HepG2 (cell line): ENCODE data around the gene AANAT. TPM values are rescaled to one million over a fixed set of nuclear protein-coding genes. Genes with fewer than 3 reads are reported as not detected.

Source experiments
- KLF15 ChIP-seq: sonication (generic); formaldehyde crosslinking; IDR thresholded peaks from 2 replicates; pipeline ENCODE4 v1.8.1; 2023; ENCODE audit warnings: borderline replicate concordance, mild to moderate bottlenecking, inconsistent platforms, missing genetic modification reagents, mixed read lengths
- ZFP37 ChIP-seq: sonication (generic); formaldehyde crosslinking; IDR thresholded peaks from 2 replicates; pipeline ENCODE4 v1.4.0; 2020; ENCODE audit warnings: missing genetic modification reagents, borderline replicate concordance
- ZNF264 ChIP-seq: sonication (generic); formaldehyde crosslinking; IDR thresholded peaks from 2 replicates; pipeline ENCODE4 v1.4.0; 2020; ENCODE audit warnings: missing genetic modification reagents
- ZNF614 ChIP-seq: IDR thresholded peaks from 2 replicates; pipeline ENCODE4 v1.6.1; 2018; ENCODE audit warnings: missing biosample characterization, missing genetic modification reagents, inconsistent platforms, borderline replicate concordance
- polyA plus RNA-seq, 8 experiments: library from polyadenylated mRNA; depleted of rRNA in 3 of 8; stranded (reverse) in 7 of 8; unstranded in 1 of 8; fragments of >200 nt; fragmentation: Illumina TruSeq in 4 of 8; extraction: Trizol in 4 of 8; gene quantifications; 2 replicates each; pipeline versions ENCODE4 v1.2.1 to v1.2.3, GENCODE V29; 2011 to 2016; ENCODE audit warnings: low read depth in 4 of 8, missing spikeins in 1 of 8, mixed read lengths in 1 of 8; ENCODE audit not compliant: insufficient read depth in 1 of 8
- total RNA-seq, 5 experiments: library from RNA; depleted of rRNA; stranded (reverse); fragments of >200 nt; fragmentation: Illumina TruSeq; extraction: Trizol; gene quantifications; 2 replicates each; pipeline ENCODE4 v1.2.3, GENCODE V29; 2016; ENCODE audit warnings: low read depth in 1 of 5
- TF ChIP-seq, protein P1 (sequence below): sonication (generic); formaldehyde crosslinking; IDR thresholded peaks from 2 replicates; pipeline ENCODE4 v1.4.0; 2020; ENCODE audit warnings: missing genetic modification reagents
- TF ChIP-seq, protein P2 (sequence below): sonication (generic); formaldehyde crosslinking; IDR thresholded peaks from 2 replicates; pipeline ENCODE4 v1.8.0; 2022; ENCODE audit warnings: missing genetic modification reagents, mild to moderate bottlenecking, borderline replicate concordance
- TF ChIP-seq, protein P3 (sequence below): sonication (generic); formaldehyde crosslinking; IDR thresholded peaks from 2 replicates; pipeline ENCODE4 v1.4.0; 2020; ENCODE audit warnings: missing genetic modification reagents
- TF ChIP-seq, protein P4 (sequence below): sonication (generic); formaldehyde crosslinking; IDR thresholded peaks from 2 replicates; pipeline ENCODE4 v1.4.0; 2020; ENCODE audit warnings: missing genetic modification reagents, borderline replicate concordance
- TF ChIP-seq, protein P5 (sequence below): IDR thresholded peaks from 2 replicates; pipeline ENCODE4 v1.6.1; 2016; ENCODE audit warnings: missing compliant biosample characterization, missing genetic modification reagents, borderline replicate concordance
- TF ChIP-seq, protein P6 (sequence below): sonication (generic); formaldehyde crosslinking; IDR thresholded peaks from 2 replicates; pipeline ENCODE4 v1.4.0; 2020; ENCODE audit warnings: missing genetic modification reagents
- TF ChIP-seq, protein P7 (sequence below): sonication (generic); formaldehyde crosslinking; IDR thresholded peaks from 2 replicates; pipeline ENCODE4 v1.5.0; 2020; ENCODE audit warnings: mild to moderate bottlenecking, missing genetic modification reagents

Gene AANAT
- total and polyA plus RNA-seq, 2 of the 13 experiments (the other 11 are each of a cell fraction or from before 2014, with no cell fraction given), result 0.07 TPM; not detected in 1

DNA sequence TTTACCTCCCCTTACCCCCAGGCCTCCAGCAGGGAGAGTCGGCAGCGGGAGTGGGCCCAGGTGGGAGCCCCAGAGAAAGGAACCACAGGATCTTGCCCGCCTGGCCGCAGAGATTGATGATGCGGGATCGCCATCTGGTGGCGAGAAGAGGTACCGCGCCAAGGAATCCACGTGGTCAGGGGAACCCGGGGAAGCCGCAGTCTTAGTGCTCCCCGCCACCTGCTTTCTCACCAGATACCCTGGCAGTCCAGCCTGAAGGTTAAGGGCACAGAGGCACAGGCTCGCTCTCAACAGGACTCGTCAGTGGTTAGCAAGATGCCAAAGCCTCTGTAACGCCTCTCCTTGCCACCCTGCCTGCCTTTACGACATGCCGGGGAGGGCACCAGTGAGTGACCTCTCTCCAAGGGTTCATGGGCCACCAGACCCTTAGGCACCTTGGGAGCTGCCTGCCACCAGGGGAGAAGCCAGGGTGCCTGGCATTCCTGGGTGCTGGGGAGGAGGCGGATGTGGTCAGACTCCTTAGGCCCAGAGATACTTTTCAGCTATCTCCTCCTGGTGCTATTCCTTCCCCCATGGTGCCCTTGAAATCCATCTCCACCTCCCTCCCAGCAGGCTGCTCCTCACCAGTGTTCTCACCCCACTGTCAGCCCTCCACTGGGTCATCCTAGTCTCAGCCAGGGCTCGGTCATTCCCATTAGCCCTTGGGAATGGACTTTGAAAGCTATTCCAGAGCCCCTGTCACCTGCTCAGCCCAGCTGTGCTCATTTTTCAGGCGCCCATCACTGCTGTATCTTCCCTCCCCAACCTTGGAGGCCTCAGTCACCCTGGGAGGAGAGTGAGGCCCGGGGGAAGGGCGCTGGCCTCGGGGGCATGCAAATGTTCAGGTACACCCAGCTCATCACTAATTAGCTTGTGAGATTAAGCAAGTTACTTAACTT lies 39.3 kb downstream of the AANAT start (continued):
- TF ChIP-seq, protein P1, sequence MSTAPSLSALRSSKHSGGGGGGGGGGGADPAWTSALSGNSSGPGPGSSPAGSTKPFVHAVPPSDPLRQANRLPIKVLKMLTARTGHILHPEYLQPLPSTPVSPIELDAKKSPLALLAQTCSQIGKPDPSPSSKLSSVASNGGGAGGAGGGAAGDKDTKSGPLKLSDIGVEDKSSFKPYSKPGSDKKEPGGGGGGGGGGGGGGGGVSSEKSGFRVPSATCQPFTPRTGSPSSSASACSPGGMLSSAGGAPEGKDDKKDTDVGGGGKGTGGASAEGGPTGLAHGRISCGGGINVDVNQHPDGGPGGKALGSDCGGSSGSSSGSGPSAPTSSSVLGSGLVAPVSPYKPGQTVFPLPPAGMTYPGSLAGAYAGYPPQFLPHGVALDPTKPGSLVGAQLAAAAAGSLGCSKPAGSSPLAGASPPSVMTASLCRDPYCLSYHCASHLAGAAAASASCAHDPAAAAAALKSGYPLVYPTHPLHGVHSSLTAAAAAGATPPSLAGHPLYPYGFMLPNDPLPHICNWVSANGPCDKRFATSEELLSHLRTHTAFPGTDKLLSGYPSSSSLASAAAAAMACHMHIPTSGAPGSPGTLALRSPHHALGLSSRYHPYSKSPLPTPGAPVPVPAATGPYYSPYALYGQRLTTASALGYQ (CRISPR knock-in tag), result no peak
- TF ChIP-seq, protein P2, sequence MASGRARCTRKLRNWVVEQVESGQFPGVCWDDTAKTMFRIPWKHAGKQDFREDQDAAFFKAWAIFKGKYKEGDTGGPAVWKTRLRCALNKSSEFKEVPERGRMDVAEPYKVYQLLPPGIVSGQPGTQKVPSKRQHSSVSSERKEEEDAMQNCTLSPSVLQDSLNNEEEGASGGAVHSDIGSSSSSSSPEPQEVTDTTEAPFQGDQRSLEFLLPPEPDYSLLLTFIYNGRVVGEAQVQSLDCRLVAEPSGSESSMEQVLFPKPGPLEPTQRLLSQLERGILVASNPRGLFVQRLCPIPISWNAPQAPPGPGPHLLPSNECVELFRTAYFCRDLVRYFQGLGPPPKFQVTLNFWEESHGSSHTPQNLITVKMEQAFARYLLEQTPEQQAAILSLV (CRISPR knock-in tag), result peak; percentile 51; the same call in 1 of the 2 replicates
- TF ChIP-seq, protein P3, sequence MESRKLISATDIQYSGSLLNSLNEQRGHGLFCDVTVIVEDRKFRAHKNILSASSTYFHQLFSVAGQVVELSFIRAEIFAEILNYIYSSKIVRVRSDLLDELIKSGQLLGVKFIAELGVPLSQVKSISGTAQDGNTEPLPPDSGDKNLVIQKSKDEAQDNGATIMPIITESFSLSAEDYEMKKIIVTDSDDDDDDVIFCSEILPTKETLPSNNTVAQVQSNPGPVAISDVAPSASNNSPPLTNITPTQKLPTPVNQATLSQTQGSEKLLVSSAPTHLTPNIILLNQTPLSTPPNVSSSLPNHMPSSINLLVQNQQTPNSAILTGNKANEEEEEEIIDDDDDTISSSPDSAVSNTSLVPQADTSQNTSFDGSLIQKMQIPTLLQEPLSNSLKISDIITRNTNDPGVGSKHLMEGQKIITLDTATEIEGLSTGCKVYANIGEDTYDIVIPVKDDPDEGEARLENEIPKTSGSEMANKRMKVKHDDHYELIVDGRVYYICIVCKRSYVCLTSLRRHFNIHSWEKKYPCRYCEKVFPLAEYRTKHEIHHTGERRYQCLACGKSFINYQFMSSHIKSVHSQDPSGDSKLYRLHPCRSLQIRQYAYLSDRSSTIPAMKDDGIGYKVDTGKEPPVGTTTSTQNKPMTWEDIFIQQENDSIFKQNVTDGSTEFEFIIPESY (CRISPR knock-in tag), result peak; percentile 33; the same call in 1 of the 2 replicates
- 0 out of 2 replicates have a peak, but pooled peaks have one; percentile 82 for TF ChIP-seq ZFP37
- TF ChIP-seq, protein P4, sequence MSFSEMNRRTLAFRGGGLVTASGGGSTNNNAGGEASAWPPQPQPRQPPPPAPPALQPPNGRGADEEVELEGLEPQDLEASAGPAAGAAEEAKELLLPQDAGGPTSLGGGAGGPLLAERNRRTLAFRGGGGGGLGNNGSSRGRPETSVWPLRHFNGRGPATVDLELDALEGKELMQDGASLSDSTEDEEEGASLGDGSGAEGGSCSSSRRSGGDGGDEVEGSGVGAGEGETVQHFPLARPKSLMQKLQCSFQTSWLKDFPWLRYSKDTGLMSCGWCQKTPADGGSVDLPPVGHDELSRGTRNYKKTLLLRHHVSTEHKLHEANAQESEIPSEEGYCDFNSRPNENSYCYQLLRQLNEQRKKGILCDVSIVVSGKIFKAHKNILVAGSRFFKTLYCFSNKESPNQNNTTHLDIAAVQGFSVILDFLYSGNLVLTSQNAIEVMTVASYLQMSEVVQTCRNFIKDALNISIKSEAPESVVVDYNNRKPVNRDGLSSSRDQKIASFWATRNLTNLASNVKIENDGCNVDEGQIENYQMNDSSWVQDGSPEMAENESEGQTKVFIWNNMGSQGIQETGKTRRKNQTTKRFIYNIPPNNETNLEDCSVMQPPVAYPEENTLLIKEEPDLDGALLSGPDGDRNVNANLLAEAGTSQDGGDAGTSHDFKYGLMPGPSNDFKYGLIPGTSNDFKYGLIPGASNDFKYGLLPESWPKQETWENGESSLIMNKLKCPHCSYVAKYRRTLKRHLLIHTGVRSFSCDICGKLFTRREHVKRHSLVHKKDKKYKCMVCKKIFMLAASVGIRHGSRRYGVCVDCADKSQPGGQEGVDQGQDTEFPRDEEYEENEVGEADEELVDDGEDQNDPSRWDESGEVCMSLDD (CRISPR knock-in tag), result no peak
- TF ChIP-seq, protein P5, sequence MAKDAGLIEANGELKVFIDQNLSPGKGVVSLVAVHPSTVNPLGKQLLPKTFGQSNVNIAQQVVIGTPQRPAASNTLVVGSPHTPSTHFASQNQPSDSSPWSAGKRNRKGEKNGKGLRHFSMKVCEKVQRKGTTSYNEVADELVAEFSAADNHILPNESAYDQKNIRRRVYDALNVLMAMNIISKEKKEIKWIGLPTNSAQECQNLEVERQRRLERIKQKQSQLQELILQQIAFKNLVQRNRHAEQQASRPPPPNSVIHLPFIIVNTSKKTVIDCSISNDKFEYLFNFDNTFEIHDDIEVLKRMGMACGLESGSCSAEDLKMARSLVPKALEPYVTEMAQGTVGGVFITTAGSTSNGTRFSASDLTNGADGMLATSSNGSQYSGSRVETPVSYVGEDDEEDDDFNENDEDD, result peak; percentile 70
- TF ChIP-seq, protein P6, sequence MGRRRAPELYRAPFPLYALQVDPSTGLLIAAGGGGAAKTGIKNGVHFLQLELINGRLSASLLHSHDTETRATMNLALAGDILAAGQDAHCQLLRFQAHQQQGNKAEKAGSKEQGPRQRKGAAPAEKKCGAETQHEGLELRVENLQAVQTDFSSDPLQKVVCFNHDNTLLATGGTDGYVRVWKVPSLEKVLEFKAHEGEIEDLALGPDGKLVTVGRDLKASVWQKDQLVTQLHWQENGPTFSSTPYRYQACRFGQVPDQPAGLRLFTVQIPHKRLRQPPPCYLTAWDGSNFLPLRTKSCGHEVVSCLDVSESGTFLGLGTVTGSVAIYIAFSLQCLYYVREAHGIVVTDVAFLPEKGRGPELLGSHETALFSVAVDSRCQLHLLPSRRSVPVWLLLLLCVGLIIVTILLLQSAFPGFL (CRISPR knock-in tag), result no peak
- TF ChIP-seq KLF15 (CRISPR knock-in tag), result no peak
- TF ChIP-seq ZNF264 (CRISPR knock-in tag), result no peak
- TF ChIP-seq, protein P7, sequence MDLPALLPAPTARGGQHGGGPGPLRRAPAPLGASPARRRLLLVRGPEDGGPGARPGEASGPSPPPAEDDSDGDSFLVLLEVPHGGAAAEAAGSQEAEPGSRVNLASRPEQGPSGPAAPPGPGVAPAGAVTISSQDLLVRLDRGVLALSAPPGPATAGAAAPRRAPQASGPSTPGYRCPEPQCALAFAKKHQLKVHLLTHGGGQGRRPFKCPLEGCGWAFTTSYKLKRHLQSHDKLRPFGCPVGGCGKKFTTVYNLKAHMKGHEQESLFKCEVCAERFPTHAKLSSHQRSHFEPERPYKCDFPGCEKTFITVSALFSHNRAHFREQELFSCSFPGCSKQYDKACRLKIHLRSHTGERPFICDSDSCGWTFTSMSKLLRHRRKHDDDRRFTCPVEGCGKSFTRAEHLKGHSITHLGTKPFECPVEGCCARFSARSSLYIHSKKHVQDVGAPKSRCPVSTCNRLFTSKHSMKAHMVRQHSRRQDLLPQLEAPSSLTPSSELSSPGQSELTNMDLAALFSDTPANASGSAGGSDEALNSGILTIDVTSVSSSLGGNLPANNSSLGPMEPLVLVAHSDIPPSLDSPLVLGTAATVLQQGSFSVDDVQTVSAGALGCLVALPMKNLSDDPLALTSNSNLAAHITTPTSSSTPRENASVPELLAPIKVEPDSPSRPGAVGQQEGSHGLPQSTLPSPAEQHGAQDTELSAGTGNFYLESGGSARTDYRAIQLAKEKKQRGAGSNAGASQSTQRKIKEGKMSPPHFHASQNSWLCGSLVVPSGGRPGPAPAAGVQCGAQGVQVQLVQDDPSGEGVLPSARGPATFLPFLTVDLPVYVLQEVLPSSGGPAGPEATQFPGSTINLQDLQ (CRISPR knock-in tag), result no peak
- TF ChIP-seq ZNF614 (CRISPR knock-in tag), result peak; percentile 70; the same call in 1 of the 2 replicates
